ENCODE measurements around the gene AHI1.

Gene AHI1

GRCh38 chr6:135530113-135530512, 32.6 kb upstream of the AHI1 start (continued):
- TF ChIP-seq ZNF311 (tag by site-specific recombination; IDR thresholded peaks at IDR 0.05; ENCODE audit: borderline replicate concordance) (no peak), ZNF335 (tag by site-specific recombination; conservative IDR thresholded peaks at IDR 0.05) (no peak)

- Histone ChIP-seq H3K9me3 (ENCODE audit: control insufficient read depth, insufficient read depth, low read depth, low read length) (no peaks in the 10 kb centered on the region), H3K4me1 (ENCODE audit: control insufficient read depth, insufficient read depth, low read length) (no peaks in the 10 kb centered on the region), H3K27ac (ENCODE audit: extremely low read depth, low read depth, low read length) (no peak overlapping the region), H3K4me3 (ENCODE audit: low read depth, low read length) (no peak overlapping the region), H3K36me3 (ENCODE audit: control insufficient read depth in 2 of 2, insufficient read depth in 1 of 2, low read length in 2 of 2) (no peaks in the 10 kb centered on the region)
- TF ChIP-seq ZNF350 (tag by site-specific recombination; IDR thresholded peaks at IDR 0.05) = no peak
- TF ChIP-seq ZNF449 (tag by site-specific recombination; IDR thresholded peaks at IDR 0.05) = no peak
- TF ChIP-seq ZNF248 (tag by site-specific recombination; IDR thresholded peaks at IDR 0.05) = no peak
- TF ChIP-seq ZNF658 (tag by site-specific recombination; IDR thresholded peaks at IDR 0.05) = no peak
- no peak for TF ChIP-seq ZNF311 (tag by site-specific recombination; IDR thresholded peaks at IDR 0.05; ENCODE audit: borderline replicate concordance)
- TF ChIP-seq PATZ1 (tag by site-specific recombination; IDR thresholded peaks at IDR 0.05) = no peak
- TF ChIP-seq ZNF280C (tag by site-specific recombination; IDR thresholded peaks at IDR 0.05) = no peak
- TF ChIP-seq ZNF23 (tag by site-specific recombination; IDR thresholded peaks at IDR 0.05; ENCODE audit: borderline replicate concordance) = no peak
- no peak for TF ChIP-seq YY1 (tag by site-specific recombination; IDR thresholded peaks at IDR 0.05)
- no peak for TF ChIP-seq ZNF677 (tag by site-specific recombination; IDR thresholded peaks at IDR 0.05)
- TF ChIP-seq ZNF777 (tag by site-specific recombination; IDR thresholded peaks at IDR 0.05; ENCODE audit: borderline replicate concordance) = no peak
- no peak for TF ChIP-seq ZNF830 (tag by site-specific recombination; IDR thresholded peaks at IDR 0.05; ENCODE audit: low read depth)
- no peak for TF ChIP-seq ZNF530 (tag by site-specific recombination; IDR thresholded peaks at IDR 0.05; ENCODE audit: low read depth)
- no peak for TF ChIP-seq AEBP2 (tag by site-specific recombination; IDR thresholded peaks at IDR 0.05; ENCODE audit: borderline replicate concordance)
- no peak for TF ChIP-seq ZNF747 (tag by site-specific recombination; IDR thresholded peaks at IDR 0.05)
- TF ChIP-seq ZNF148 (tag by site-specific recombination; IDR thresholded peaks at IDR 0.05; ENCODE audit: borderline replicate concordance) = no peak
- no peak for TF ChIP-seq ZNF704 (tag by site-specific recombination; IDR thresholded peaks at IDR 0.05)
- TF ChIP-seq TCF7L2 (IDR thresholded peaks at IDR 0.05; ENCODE audit: borderline replicate concordance, low read depth, low read length) = no peak
- no peak for TF ChIP-seq ZNF600 (tag by site-specific recombination; IDR thresholded peaks at IDR 0.05)
- CTCF ChIA-PET = interaction anchor here (0.5 to 1.1 kb wide), 2 partner anchors 26 to 382 kb away, joined by 3 read pairs; no protein-coding TSS in a partner anchor
- POLR2A ChIA-PET = no interaction called here
Observed at GRCh38 chr6:135527960-135528249, 30.4 kb upstream of the AHI1 start.

Data from HEK293 (cell line).